ENCODE measurements around the gene ADAMTS9.

Gene ADAMTS9

GRCh38 chr3:64726414-64727090, 38.8 kb upstream of the ADAMTS9 start:
- H3K4me3 ChIP-seq (ENCODE audit: low read depth, low read length), result no peak overlapping the region
- H3K4me2 ChIP-seq (ENCODE audit: low read length), result no peak overlapping the region
- H3K27ac ChIP-seq, result no peak overlapping the region
- H3K79me2 ChIP-seq, result no peaks in the 10 kb centered on the region
- no peaks in the 10 kb centered on the region for H3K27me3 ChIP-seq (ENCODE audit: control insufficient read depth, insufficient read depth, low read length)
- no peaks in the 10 kb centered on the region for H3K36me3 ChIP-seq (ENCODE audit: control insufficient read depth, insufficient read depth, low read length)
- no peaks in the 10 kb centered on the region for H3K9me3 ChIP-seq (ENCODE audit: control insufficient read depth, low read length)
- TF ChIP-seq CTCF (IDR thresholded peaks at IDR 0.05), result no peak
- H3K4me1 ChIP-seq, result no peaks in the 10 kb centered on the region
- no peak overlapping the region for H3K9ac ChIP-seq
- no peak overlapping the region for H2AFZ ChIP-seq

- no peak overlapping the region for H3K4me3 ChIP-seq (ENCODE audit: low read depth, low read length)
- no peaks in the 10 kb centered on the region for H3K79me2 ChIP-seq
- TF ChIP-seq CTCF (IDR thresholded peaks at IDR 0.05), result no peak
- H3K27me3 ChIP-seq (ENCODE audit: control insufficient read depth, insufficient read depth, low read length), result no peaks in the 10 kb centered on the region
- no peaks in the 10 kb centered on the region for H3K9me3 ChIP-seq (ENCODE audit: control insufficient read depth, low read length)
- no peak overlapping the region for H2AFZ ChIP-seq
- no peak overlapping the region for H3K9ac ChIP-seq
- H3K27ac ChIP-seq, result no peak overlapping the region
- H3K4me2 ChIP-seq (ENCODE audit: low read length), result no peak overlapping the region
- no peaks in the 10 kb centered on the region for H3K4me1 ChIP-seq
- no peaks in the 10 kb centered on the region for H3K36me3 ChIP-seq (ENCODE audit: control insufficient read depth, insufficient read depth, low read length)
These were observed 31.2 kb upstream of the ADAMTS9 start for GRCh38 chr3:64718976-64719375.

GRCh38 chr3:64717872-64718613, 30.2 kb upstream of the ADAMTS9 start:
- Histone ChIP-seq H3K27me3 (ENCODE audit: control insufficient read depth, insufficient read depth, low read length) (no peaks in the 10 kb centered on the region), H3K4me2 (ENCODE audit: low read length) (no peak overlapping the region), H3K9ac (no peak overlapping the region), H3K4me3 (ENCODE audit: low read depth, low read length) (no peak overlapping the region), H3K36me3 (ENCODE audit: control insufficient read depth, insufficient read depth, low read length) (no peaks in the 10 kb centered on the region), H3K79me2 (no peaks in the 10 kb centered on the region), H2AFZ (no peak overlapping the region), H3K4me1 (no peaks in the 10 kb centered on the region), H3K27ac (no peak overlapping the region), H3K9me3 (ENCODE audit: control insufficient read depth, low read length) (no peaks in the 10 kb centered on the region)
- TF ChIP-seq CTCF (IDR thresholded peaks at IDR 0.05), result no peak

- Histone ChIP-seq H3K36me3 (ENCODE audit: control insufficient read depth, insufficient read depth, low read length) (no peaks in the 10 kb centered on the region), H3K27ac (no peak overlapping the region), H3K9ac (no peak overlapping the region), H3K79me2 (no peaks in the 10 kb centered on the region), H3K4me3 (ENCODE audit: low read depth, low read length) (no peak overlapping the region), H3K4me1 (no peaks in the 10 kb centered on the region), H3K4me2 (ENCODE audit: low read length) (no peak overlapping the region), H3K27me3 (ENCODE audit: control insufficient read depth, insufficient read depth, low read length) (no peaks in the 10 kb centered on the region), H3K9me3 (ENCODE audit: control insufficient read depth, low read length) (no peaks in the 10 kb centered on the region), H2AFZ (no peak overlapping the region)
- TF ChIP-seq CTCF (IDR thresholded peaks at IDR 0.05), result no peak
These were observed 29.6 kb upstream of the ADAMTS9 start for GRCh38 chr3:64717411-64717810.

All from parathyroid adenoma (tissue), 2 donors.